Stimulated activated CD4-positive, alpha-beta T cell treated with anti-CD3 and anti-CD28 coated beads, Interleukin-15, amount 100 ng/mL, for 24 hours (primary cell): ENCODE results near the gene AP2S1.
A peak's percentile ranks its signal among the peaks of the same experiment; 100 is the strongest.
"Not testable (repeated sequence)": the region's sequence is repeated elsewhere in the genome, so short reads cannot be mapped to it uniquely, and the experiment has no call there.

Experiments used
- DNase-seq: peaks from one replicate; pipeline ENCODE4 v3.0.0-alpha.2; 2020

AP2S1 gene

GRCh38 chr19:46867170-46867569, 16.5 kb upstream of the AP2S1 start:
- DNase-seq = no peak

DNA sequence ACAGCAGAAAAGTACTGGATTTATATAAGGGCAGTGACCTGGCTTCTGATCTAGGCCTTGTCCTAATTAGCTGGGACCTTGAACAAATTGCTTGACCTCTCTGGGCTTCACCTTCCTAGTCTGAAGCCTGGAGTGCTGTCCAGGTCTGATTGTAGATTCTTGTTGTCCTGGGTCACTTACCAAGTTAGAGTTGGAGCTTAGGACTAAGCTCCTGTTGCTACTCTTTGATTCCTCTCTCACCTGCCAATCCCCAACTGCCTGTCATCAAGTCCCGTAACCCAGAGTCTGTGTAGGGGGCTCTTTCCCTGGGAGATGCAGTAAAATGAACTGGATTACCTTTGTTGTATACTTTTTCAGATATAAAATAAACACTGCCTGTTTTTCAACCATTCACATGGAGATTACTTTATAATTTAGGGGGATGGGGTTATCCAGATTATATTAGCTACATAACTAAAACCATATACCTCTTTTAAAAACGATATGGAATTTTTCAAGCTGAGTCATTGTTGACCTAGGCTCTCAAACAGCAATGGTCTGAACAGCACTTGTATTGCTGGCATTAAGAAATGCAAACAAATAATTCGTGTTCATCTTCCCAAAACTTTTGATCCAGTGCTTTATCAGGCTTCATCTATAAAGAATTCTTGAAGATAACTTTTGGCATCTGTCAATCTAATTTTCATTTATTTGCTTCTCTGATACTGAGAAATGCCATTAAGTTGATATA, 15.9 kb upstream of the AP2S1 start:
- no peak for DNase-seq

DNA sequence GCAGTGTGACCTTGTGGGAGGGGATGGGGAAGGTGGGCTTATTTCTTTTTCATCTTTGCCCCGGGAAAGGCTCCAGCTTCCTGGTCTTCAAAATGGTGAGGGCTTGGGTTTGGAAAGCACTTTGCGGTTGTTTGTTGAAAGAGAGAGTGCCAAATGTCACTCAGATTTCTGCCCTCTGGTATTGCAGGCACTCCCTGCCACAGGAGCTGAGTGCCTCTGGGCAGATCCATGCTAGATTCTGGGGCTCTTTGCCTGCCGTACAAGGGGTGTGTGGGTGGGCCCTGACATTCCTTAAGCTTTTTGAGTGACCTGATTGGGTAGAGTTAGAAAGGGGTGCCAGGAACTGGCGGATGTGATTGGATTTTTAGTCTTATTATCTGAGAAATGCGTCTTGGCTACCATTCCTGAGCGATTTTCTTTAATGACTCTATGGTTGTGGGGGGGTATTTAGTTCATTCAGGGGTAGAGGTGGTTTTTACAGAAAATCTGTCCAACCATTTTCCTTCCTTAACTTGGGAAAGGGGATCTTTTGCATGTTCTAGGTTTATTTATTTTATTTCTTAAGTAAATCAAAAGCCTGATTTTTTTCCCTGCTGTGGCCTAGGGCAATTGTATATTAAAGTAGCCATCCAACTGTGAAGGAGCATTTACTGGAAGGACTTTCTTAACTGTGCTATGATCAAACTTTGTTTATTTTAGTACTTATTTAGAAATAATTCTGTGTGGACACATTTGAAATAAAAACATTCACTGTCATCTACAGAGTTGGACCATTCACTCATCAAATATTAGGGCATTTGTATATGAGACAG, 13.4 kb upstream of the AP2S1 start:
- no peak for DNase-seq

DNA sequence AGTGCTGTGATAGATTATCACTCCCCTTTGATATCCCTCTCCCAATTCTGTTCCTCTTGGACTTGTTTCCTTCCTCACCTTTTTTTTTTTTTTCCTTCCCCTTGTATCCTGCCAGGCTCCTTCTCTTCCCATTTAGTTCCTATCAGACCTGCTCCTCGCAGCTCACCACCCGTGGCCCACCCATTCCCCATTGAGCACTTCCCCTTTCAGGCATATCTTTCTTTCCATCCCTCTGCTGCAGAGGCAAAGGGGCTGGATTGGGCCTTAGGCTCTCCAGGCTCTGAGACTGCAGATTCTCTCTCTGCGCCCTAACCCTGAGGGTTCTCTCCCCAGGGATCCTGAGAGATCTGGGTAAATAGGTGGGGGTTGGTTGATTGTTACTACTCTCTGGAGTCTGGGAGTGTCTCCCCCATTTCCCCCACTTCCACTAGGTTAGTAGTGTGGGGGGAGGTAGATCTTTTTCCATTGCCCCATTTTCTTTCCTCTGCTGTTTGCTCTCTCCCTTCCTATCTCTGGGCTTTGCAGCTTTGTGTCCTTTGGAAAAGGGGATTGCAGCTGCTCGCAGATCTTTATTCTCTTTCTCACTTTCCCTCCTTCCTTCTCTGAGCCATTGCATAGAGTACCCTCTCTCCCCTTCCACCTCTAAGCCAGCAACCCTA, 12.5 kb upstream of the AP2S1 start:
- no peak for DNase-seq

DNA sequence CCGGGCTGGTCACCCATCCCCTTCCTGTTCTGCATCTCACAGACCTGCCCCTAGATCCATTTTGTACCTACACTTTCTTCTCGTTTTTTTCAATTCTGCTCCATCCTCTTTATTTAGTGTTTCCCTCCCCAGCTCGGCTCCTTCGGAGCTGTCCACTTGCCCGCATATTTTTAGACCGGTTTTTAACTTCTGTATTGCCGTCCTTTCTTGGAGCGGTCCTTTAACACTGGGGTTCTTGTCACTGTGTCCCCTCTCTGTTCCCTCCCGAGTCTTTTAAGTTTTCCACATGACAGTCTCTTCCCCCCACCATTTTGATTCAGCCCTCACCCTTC, 11.8 kb upstream of the AP2S1 start:
- DNase-seq = no peak

GRCh38 chr19:46861691-46862502, 11.3 kb upstream of the AP2S1 start:
- DNase-seq = peak; percentile 22

DNA sequence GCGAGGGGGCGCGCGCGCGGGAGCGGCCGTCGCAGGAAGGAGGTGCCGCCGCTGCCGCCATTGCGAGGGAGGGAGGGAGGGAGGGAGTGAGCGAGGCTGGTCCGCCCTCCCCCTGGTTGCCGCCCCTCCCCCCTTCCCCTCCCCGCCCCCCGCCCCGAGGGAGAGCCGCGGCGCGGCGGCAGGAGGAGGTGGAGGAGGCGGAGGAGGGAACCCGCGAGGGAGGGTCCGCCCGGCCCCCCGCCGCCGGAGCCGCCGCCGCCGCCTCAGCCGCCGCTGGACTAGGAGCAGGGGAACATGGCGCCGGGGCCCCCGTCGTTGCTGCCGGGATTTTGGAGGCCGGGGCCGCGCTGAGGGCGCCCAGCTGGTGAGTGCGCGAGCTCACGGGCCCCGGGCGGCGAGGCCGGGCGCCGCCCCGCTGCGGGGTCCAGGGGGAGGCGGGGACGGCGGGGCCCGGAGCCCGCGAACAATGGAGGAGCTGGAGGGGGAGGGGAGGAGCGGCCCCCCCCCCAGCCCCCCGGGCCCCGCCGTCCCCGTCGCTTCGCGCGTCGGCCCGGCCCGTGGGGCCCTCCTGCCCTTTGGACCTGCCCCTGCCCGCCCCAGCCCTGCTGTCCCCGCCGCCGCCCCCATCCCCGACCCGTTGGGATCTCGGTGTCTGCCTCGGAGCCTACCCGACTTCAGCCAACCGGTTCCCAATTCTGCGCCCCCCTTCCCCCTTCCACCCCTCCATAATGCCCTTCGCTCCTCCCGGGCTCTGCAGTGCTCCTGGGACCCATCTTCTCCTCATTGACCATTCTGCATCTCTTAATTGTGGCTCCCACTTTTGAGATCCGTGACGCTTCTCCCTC, 10.4 kb upstream of the AP2S1 start, which contains the start of gene ARHGAP35:
TSS of gene ARHGAP35 (plus strand) at position 152 of the 845 bp plus-strand sequence. CDS start 57,679 bp downstream, outside the sequence.
- peak; percentile 33 for DNase-seq

- peak; percentile 99 for DNase-seq
Measured at GRCh38 chr19:46860125-46860845, 9.6 kb upstream of the AP2S1 start.

- DNase-seq = no peak
Measured at GRCh38 chr19:46859637-46860124, 9.0 kb upstream of the AP2S1 start.

- peak; percentile 96 for DNase-seq
Measured at GRCh38 chr19:46856062-46857022, 5.7 kb upstream of the AP2S1 start.

DNA sequence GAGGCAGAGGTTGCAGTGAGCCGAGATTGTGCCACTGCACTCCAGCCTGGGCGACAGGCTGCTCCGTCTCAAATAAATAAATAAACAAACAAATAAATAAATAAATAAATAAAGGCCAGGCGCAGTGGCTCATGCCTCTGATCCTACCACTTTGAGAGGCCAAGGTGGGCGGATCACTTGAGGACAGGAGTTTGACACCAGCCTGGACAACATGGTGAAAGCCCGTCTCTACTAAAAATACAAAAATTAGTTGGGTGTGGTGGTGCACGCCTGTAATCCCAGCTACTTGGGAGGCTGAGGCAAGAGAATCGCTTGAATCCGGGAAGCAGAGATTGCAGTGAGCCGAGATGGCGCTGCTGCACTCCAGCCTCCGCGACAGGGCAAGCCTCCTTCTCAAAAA, 4.1 kb upstream of the AP2S1 start:
- not testable (repeated sequence) for DNase-seq

DNA sequence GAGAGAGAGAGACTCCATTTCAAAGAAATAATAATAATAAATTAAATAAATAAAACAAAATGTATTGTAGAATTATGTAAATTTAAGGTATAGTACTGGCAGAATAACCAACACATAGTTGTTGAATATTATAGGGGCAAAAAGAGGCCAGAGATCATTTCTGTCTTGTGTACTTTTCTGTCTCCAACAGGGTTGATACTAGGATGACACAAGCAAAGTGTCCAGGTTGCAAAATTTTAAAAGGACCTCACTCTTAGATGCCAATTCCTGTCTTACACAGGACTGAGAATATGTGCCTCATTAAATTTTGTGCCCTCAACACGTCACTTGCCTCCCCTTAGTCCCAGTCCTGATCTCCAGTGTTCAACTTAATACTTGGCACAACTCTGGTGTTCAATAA, 2.2 kb upstream of the AP2S1 start:
- DNase-seq = no peak

GRCh38 chr19:46849610-46850009, 1.0 kb downstream of the AP2S1 start:
- no peak for DNase-seq

DNA sequence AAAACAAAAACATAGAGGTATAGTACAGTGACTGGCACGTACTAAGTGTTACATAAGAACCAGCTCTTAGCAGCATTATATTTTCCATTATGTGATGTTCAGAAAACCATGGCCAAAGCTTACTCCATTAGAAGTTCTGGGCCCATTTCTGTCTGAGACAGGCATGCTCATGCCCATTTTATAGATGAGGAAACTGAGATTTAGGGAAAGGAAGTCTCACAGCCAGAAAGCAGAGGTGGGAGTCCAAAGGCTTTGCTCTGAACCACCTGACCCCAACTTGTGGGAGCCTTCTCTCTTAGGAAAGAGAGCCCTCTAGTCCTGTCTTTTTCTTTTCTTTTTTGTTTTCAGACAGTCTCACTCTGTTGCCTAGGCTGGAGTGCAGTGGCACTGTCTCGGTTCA, 2.3 kb downstream of the AP2S1 start:
- DNase-seq = no peak

GRCh38 chr19:46847528-46847927, 3.1 kb downstream of the AP2S1 start:
- DNase-seq = no peak

GRCh38 chr19:46845959-46846459, 4.6 kb downstream of the AP2S1 start:
- no peak for DNase-seq

DNA sequence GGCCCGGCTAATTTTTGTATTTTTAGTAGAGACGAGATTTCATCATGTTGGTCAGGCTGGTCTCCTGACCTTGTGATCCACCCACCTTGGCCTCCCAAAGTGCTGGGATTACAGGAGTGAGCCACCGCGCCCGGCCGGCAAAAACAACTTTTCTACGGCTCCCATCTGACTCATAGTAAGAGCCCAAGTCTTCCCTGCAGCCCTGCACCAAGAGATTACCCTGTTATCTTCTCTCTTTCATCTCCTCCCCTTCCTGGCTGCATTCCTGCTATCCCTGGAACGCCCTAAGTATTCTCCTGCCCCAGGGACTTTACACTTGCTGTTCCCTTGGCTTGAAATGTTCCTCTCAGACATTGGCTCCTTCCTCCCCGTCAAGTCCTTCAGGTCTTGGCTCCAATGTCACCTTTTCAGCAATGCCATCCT, 6.6 kb downstream of the AP2S1 start:
- DNase-seq = no peak

GRCh38 chr19:46842791-46843190, 7.9 kb downstream of the AP2S1 start:
- no peak for DNase-seq

DNA sequence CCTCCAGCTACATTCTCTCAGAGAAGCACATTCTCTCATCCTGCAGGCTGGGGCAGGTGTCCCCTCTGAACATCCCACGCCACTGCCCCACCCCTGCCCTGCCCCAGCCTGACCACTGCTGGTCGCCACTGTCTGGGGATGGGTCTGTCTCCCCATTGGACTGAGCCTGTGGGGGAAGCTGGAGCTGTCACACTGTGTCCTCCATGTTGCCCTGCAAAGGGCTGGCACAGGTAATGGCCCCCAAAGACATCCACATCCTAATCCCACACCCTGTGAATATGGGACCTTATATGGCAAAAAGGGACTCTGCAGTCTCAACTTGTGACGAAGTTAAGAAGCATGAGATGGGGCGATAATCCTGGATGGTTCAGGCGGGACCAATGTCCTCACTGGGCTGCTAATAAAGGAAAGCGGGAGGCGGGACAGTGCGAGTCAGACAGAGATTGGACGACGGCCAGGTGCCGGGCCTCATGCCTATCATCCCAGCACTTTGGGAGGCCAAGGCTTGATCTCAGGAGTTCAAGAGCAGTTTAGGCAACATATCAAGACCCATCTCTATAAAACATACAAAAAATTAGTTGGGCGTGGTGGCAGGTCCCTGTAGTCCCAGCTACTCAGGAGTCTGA, 9.1 kb downstream of the AP2S1 start:
- DNase-seq = no peak
